ENCODE measurements around the gene PSMA7.

Gene PSMA7

DNA sequence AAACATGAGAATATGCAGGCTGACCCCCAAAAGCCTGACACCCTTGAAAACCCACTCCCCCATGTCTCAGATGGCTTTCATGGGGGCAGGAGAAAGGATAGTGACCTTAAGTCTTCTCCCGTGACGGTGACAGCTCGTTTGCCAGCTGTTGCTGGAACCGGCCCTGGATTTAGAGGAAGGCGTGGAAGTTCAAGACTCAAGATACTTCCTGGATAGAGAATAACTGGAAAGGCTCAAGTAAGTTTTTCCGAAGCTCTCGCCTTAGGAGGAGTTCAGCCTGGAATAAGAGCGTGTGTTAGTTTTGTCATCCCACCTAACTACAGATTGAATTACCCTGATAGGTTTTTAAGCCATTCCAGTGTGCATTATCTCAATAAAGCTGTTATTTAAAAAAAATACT lies 28.1 kb upstream of the PSMA7 start:
- DNase-seq: no peak

DNA sequence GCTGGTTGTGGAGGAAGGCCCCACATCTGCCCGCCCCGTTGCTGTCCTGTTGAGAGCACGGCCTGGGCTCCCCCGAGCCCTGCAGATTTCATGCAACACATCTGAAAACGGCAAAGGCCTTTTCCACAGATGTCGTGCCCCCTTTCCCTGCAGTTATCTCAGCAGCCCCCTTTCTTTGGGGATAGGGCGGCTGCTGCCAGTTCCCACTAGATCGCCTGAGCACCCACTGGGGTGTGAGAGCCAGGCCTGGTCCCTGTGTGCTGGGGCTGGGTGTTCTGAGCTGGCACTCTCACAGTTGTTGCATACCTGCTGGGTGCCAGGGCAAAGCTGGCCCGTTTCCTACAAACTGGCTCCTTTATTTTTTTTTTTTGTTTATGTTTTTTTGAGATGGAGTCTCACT lies 27.3 kb upstream of the PSMA7 start:
- no peak for DNase-seq

GRCh38 chr20:62168890-62169435 lies 25.8 kb upstream of the PSMA7 start:
- DNase-seq: no peak

DNA sequence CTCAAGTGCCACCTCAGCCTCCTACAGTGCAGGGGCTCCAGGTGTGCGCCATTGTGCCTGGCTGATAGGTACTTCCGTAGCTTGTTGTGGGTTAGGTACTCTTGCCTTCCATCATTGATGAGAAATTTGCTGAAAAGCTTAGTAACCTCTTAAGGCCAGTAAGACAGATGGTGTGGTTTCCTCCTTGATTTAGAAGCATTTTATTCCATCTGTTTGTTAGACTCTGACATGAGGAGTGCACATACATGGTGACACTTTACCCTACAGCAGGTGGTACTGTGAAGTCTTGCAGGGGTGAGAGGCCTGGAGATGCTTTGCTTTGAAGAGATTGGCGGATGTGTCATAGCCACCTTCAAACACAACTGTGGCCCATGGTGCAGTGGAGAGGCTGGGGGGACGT lies 24.9 kb upstream of the PSMA7 start:
- no peak for DNase-seq

DNA sequence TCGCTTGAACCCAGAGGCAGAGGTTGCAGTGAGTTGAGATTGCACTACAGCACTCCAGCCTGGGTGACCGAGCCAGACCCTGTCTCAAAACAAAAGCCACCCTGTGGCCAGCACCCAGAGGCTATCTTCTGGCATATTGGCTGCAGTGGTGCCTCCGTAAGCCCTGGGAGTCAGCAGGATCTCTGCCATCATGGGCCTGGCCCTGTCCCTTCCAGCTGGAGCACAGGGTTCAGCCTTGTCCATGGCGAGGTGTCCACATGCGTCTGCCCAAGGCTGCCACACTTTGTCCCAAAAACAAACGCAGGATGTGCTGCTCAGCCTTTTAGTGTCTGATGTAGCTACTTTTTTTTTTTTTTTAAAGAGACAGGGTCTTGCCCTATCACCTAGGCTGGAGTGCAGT lies 24.3 kb upstream of the PSMA7 start:
- no peak for DNase-seq

- DNase-seq: no peak
These were observed 22.7 kb upstream of the PSMA7 start for GRCh38 chr20:62165762-62166399.

DNA sequence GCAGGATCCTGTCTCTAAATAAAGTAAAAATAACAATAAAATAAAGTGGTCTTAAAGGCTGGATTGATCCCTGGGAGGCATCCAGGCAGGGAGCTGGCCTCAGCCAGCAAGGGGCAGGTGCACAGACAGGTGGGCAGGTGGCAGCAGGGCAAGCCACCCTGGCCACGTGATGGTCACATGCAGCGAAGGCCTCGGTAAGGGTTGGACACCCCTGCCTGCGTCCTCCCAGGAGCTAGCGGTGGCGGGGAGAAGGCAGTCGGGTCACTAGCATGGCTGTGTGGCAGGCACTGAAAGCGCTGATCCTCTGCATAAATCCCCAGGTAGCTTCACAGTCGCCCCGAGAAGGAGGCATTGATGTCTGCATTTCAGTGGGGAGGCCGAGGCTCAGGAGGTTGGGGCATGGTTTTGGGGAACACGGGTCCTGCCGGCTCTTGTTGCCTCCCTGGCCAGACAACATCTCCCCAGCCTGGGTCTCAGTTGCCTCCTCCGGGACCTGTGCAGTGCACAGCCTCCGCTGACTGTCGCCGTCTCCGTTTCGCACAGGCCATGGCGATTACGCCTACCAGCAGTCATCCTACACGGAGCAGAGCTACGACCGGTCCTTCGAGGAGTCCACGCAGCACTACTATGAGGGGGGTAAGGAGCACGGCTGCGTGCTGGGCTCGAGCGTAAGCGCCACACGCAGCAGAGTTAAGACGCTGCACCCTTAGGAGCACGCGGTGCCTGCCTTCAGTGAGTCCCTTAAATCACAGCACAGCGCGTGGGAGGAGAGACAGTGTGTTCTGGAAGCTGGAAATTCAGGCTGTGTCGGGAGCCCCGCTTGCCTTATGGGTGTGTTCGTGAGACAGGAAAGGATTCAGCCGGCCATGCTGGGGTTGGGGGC lies 21.9 kb upstream of the PSMA7 start:
- DNase-seq: no peak

DNA sequence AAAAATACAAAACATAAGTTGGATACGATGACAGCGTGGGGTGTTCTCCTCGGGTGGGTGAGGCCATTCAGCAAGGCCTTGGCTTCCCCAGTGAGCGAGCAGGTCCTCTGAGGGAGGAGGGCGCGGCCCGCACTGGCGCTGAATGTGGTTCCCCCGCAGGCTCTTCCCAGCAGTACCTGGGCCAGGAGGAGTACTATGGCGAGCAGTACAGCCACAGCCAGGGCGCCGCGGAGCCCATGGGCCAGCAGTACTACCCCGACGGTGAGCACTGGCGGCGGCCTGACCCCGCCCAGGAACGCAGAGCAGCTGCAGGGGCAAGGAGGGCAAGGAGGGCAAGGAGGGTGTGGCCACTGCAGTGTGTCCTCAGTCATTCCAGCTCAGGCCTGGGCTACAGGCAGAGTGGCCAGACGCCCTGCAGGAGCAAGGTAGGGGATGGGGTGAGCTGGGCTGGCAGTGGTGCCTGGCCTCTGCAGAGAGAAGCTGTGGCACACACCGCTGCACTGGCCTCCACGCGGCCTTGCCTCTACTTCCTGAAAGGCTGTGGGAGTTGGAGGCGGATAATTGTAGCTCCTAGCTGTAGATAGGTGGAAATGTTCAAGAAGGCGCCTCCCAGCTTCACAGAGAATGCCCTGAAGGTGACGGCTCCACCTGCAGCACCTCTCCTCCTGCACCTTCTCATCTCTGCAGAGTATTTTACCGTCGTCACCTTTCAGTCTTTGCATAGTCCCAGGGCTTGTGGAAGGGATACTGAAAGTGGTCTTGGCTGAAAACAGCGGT lies 21.0 kb upstream of the PSMA7 start:
- DNase-seq: no peak

GRCh38 chr20:62163485-62163865 lies 20.3 kb upstream of the PSMA7 start:
- DNase-seq: no peak

DNA sequence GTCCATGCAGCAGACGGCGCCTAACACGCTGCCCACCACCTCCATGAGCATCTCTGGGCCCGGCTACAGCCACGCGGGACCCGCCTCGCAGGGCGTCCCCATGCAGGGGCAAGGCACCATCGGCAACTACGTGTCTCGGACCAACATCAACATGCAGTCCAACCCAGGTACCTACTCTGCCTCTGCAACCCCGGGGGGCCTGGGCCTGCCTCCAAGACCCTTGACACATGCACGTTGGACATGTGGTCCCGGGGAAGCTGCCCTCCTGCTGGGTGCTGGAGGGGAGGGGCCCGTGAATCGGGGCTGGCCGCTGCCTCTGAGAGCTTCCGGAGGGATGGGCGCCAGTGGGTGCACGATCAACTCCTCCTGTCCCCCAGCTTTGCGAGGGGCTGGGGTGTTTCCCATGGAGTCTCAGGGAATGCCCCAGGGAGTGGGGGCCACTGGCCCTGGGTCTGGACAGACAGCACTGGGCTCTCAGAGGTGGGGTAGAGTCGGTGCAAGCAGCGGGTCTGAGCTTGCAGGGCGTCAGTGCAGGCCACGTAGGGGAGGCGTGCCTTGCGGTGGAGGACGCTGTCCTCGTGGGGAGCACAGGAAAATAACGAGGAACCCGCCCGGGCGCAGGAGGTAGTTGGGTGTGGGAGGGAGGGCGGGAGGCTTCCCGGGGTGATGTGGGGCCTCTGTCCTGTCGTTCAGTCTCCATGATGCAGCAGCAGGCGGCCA lies 19.7 kb upstream of the PSMA7 start:
- DNase-seq: no peak

DNA sequence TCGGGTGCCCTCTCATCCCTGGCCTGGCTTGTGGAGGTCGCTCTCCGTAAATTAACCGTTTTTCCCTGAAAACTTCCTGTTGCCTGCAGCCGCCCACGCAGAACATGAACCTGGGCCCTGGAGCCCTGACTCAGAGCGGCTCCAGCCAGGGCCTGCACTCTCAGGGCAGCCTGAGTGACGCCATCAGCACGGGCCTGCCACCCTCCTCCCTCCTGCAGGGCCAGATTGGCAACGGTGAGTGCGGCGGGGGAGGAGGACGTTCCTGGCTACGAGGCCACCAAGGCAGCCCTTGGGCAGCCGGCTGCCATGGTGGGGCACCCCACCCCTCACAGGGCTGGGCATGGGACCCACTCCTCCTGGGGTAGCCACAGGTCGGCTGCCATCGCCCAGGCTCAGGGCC lies 18.2 kb upstream of the PSMA7 start:
- DNase-seq: no peak

GRCh38 chr20:62160876-62161275 lies 17.7 kb upstream of the PSMA7 start:
- no peak for DNase-seq

DNA sequence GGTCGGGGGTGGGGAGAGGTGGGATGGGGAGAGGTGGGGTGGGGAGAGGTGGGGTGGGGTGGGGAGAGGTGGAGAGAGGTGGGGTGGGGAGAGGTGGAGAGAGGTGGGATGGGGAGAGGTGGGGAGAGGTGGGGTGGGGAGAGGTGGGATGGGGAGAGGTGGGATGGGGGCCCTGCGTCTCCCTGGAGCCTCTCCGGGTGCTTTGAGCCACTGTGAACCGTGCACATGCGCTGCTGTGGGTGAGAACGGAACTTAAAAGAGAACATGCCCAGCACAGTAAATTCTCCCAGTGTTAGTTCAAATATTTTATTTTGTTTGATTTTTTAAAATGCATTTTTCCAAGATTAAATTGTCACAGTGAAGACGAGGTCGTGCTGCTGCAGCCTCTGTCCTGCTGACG lies 17.1 kb upstream of the PSMA7 start:
- DNase-seq: no peak

GRCh38 chr20:62159839-62160238 lies 16.6 kb upstream of the PSMA7 start:
- DNase-seq: no peak

- no peak for DNase-seq
These were observed 15.9 kb upstream of the PSMA7 start for GRCh38 chr20:62159052-62159451.

- no peak for DNase-seq
These were observed 15.3 kb upstream of the PSMA7 start for GRCh38 chr20:62158541-62158940.

GRCh38 chr20:62158088-62158400 lies 14.8 kb upstream of the PSMA7 start:
- DNase-seq: no peak

DNA sequence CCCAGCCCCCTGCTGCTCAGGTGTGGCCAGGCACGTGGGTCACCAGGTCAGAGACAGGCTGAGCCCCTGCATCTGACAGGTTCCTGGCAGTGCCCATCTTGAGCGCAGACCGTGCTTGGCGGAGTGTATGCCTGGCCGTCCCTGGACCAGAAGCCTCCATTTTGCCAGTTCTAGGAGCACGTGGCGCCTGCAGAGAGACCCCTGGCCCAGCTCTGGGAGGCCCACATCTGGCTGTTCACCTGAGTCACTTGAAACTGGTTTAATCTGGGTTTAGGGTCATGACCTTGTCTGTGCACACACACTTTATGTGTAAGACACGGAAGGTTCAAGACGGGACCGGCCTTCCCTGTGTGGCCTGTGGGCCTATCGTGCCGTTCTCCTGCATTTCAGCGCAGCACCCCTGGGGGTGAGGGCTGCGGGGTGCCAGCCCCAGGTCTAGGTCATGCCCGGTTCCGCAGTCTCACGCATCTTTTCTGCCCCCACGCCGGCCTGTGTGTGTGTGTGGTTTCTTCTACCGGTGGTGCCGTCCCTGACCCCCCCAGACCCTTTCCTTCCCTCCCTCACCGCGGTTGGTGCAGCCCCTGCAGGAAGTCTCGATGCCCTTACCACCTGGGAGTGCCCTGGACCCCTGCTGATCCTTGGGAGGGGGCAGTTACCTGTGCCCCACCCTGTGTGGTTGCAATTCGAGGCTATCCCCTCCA lies 14.3 kb upstream of the PSMA7 start:
- no peak for DNase-seq

DNA sequence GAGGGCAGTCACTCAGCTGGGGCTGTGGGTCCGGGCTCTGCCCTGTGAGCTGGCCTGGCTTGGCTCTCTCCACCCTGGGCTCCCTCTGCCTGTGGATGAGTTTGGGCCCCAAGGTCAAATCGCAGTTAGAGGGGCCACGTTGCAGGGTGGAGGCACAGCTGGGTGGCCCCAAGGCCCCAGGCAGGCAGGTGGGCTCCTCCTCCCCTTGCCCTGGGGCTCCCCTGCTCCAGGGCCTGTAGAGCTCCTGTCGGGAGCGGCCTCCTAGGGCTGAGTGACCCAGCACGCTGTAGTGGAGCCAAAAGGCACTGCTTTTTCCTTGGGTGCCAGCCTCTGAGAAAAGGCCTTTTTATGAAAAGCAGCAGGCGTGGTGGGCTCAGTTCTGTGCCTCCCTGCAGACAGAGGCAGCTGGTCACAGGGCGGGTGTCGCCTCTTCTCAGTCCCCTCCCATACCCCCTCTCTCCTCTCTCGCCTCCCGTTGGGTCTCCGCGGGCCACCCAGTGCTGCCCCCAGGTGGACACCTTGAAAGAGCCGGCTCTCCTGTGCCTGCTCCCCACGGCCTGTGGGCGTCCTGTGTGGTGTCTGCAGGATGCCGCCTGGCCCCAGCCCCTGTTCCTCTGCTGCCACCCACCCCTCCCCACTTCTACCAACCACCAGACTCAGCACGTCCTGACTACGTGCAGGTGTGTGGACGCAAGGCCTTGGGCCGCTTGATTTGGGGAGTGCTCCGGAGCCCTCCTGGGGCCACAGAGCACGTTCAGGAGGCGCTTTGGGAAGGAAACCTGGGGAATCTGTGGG lies 13.6 kb upstream of the PSMA7 start:
- peak; percentile 70 for DNase-seq

- no peak for DNase-seq
These were observed 13.0 kb upstream of the PSMA7 start for GRCh38 chr20:62156254-62156556.

- DNase-seq: no peak
These were observed 12.4 kb upstream of the PSMA7 start for GRCh38 chr20:62155428-62156253.
